Kidney epithelial cell (primary cell): ENCODE results near the gene TCHH. TPM values are rescaled to one million over a fixed set of nuclear protein-coding genes. Genes with fewer than 3 reads are reported as not detected.
"Not testable (repeated sequence)": the region's sequence is repeated elsewhere in the genome, so short reads cannot be mapped to it uniquely, and the experiment has no call there.

Experiments used
- DNase-seq: peaks from one replicate; pipeline ENCODE4 v3.0.0-alpha.2; 2010; ENCODE audit warnings: low read depth
- H3K27me3 ChIP-seq: 2 replicates; pipeline ENCODE4 v1.6.0; 2011; ENCODE audit warnings: low read length; ENCODE audit not compliant: control insufficient read depth, insufficient read depth
- H3K36me3 ChIP-seq: 2 replicates; pipeline ENCODE4 v1.5.1; 2011; ENCODE audit warnings: low read length; ENCODE audit not compliant: control insufficient read depth, insufficient read depth
- H3K4me3 ChIP-seq: 2 replicates; pipeline ENCODE4 v1.5.1; 2011; ENCODE audit warnings: low read depth, mild to moderate bottlenecking, control low read depth, low read length
- total RNA-seq: library from RNA; depleted of rRNA; stranded (reverse); fragments of >200 nt; gene quantifications from 2 replicates; pipeline ENCODE4 v1.2.3, GENCODE V29; 2015
- TF ChIP-seq, protein P1 (sequence below): IDR thresholded peaks from 2 replicates; pipeline ENCODE4 v1.5.1; 2011; ENCODE audit warnings: mild to moderate bottlenecking, moderate library complexity, low read length, control low read depth, inconsistent platforms; ENCODE audit not compliant: insufficient read depth, poor library complexity, severe bottlenecking

The TCHH gene
- total RNA-seq, 1 donor from 2014 or later: 0.08 TPM

DNA sequence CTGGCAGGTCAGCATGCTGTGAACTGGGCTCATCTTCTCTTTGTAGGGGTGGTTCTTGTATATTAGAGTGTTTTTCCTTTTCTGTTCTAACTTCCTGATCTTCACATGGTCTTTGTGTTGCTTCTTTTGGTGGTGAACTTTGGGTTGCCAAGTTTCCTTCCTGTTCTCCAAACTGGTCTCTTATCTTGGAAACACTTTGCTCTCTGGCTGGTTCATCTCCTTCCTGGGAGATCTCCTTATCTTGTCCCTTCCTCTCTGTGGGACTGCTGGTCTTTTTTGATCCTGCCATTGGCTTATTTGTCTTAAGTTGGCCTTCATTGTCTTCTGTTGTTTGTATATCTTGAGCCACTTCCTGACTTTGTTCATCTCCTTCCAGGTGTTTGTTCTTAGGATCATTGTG lies 28.5 kb downstream of the TCHH start:
- peaks cover 4% of the 10 kb centered on the region for H3K27me3 ChIP-seq
- no peak for DNase-seq
- no peaks in the 10 kb centered on the region for H3K36me3 ChIP-seq
- TF ChIP-seq, protein P1, sequence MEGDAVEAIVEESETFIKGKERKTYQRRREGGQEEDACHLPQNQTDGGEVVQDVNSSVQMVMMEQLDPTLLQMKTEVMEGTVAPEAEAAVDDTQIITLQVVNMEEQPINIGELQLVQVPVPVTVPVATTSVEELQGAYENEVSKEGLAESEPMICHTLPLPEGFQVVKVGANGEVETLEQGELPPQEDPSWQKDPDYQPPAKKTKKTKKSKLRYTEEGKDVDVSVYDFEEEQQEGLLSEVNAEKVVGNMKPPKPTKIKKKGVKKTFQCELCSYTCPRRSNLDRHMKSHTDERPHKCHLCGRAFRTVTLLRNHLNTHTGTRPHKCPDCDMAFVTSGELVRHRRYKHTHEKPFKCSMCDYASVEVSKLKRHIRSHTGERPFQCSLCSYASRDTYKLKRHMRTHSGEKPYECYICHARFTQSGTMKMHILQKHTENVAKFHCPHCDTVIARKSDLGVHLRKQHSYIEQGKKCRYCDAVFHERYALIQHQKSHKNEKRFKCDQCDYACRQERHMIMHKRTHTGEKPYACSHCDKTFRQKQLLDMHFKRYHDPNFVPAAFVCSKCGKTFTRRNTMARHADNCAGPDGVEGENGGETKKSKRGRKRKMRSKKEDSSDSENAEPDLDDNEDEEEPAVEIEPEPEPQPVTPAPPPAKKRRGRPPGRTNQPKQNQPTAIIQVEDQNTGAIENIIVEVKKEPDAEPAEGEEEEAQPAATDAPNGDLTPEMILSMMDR: no peak
- H3K4me3 ChIP-seq: no peak overlapping the region

DNA sequence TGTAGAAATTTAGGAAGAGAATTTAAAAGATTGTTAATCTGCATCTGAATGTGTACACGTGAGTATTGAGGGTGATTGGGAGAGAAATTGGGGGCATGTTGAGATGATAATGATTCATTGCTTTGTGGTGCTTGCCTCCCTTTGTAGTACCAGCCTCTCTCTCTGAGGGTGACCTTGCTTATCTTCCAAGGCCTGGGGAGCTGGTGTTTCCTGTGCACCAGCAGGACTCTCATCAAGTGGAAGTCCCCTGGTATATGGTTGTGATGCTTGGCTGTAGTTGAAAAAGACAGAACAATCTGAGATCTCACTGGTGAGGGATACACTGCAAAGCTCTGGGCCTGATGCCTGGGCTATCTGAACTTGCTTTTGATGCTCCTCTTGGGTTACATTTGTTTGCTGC lies 30.4 kb downstream of the TCHH start:
- Histone ChIP-seq H3K27me3 (peaks cover 4% of the 10 kb centered on the region), H3K36me3 (no peaks in the 10 kb centered on the region), H3K4me3 (no peak overlapping the region)
- DNase-seq: no peak
- TF ChIP-seq, protein P1: no peak

DNA sequence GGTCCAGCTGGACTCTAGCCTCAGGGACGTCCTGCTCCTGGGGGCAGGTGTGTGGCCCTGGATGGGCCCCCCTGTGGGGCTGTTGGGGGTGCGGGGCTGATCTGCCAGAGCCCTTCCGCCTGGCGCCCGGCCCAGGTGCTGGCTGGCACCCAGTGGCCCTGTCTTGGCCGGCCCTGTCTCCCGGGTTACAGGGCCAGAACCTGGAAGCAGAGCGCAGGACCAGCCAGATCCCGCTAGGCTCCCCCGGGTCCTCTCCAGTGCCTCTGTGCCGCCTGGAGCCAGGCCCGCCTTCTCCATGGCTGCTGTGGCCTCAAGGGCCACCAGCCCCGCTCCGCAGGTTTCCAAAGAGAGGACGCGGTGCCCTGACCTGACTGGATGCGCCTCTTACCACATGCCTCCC lies 34.2 kb downstream of the TCHH start:
- H3K4me3 ChIP-seq, DNase-seq, H3K36me3 ChIP-seq, H3K27me3 ChIP-seq: not testable (repeated sequence)

DNA sequence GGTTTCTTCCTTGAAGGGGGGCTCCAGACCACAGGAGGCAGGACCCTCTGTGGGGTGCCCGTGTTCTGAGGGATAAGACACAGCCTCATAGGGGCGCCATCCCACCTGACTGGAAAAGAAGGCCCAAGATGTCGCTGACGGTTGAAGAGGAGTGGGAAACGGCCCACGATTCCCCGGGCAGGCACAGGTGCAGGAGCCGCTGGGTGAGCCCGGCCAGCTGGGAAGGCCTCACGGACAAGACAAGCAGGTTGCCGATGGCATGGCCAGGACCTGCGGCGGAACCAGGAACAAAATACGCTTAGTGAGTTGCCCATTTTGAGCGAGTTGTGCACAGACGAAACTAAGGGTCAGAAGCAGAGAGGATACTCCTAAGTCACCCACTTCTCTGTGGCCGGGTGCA lies 34.8 kb downstream of the TCHH start:
- not testable (repeated sequence) for H3K27me3 ChIP-seq

DNA sequence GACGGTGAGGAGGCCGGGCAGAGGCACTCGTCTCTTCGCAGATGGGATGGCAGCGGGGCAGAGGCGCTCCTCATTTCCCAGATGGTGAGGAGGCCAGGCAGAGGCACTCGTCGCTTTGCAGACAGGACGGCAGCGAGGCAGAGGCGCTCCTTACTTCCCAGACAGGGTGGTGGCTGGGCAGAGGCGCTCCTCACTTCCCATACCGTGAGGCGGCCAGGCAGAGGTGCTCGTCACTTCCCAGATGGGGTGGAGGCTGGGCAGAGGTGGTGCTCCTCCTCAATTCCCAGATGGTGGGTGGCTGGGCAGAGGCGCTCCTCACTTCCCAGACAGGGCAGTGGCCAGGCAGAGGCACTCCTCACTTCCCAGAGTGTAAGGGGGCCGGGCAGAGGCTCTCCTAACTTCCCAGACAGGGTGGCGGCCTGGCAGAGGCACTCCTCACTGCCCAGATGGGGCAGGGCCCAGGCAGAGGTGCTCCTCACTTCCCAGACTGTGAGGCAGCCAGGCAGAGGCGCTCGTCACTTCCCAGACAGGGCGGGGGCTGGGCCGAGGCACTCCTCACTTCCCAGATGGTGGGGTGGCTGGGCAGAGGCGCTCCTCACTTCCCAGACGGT lies 36.3 kb downstream of the TCHH start:
- TF ChIP-seq, protein P1: no peak
- Histone ChIP-seq H3K36me3 (no peaks in the 10 kb centered on the region), H3K4me3 (no peak overlapping the region), H3K27me3 (peaks cover 2% of the 10 kb centered on the region)
- no peak for DNase-seq

More for the DNA sequence above, 34.8 kb downstream of the TCHH start:
- H3K36me3 ChIP-seq, H3K4me3 ChIP-seq, DNase-seq: not testable (repeated sequence)

DNA sequence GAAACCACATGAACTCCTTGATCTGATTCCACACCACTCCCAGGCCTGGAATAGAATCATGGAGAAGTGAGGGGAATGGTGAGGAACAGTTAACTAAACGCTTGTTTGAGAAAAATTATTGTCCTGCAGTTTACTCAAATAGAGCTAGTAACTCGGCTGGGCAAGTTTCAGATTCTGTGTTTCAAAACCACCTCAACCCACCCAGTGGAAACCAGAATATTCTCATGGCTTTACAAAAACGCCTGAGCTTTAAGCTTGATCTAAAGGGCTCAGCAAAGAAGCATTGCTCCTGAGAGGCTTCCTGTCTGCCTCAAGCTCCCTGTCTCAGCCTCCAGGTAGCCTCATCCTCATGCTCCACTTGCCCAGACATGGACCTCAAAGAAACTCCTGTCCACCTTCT lies 42.9 kb downstream of the TCHH start:
- peaks cover 2% of the 10 kb centered on the region for H3K27me3 ChIP-seq
- H3K4me3 ChIP-seq: no peak overlapping the region
- H3K36me3 ChIP-seq: no peaks in the 10 kb centered on the region
- DNase-seq: no peak
- TF ChIP-seq, protein P1: no peak

DNA sequence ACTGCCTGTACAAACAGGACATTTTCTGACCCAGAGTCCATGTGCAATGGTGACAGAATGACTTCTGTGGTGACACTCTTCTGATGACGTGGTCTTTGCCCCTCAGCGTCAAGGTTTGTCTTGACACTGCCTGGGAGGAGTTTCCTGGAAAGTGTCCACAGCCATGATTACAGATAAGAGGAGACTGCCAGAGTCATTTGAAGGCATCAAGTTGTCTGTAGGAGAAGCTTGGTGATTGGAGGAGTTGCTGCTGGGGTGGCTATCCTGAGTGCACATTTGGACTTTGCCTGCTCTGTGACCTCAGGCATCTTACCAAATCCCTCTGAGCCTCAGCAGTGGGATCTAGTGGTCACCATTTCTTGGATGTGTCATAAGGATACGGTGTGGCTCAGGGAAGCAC lies 44.1 kb downstream of the TCHH start:
- no peaks in the 10 kb centered on the region for H3K36me3 ChIP-seq
- TF ChIP-seq, protein P1: no peak
- H3K4me3 ChIP-seq: no peak overlapping the region
- peaks cover 2% of the 10 kb centered on the region for H3K27me3 ChIP-seq
- DNase-seq: no peak
